Karpas-422 (cell line): ENCODE data around the gene PODXL2. TPM values are rescaled to one million over a fixed set of nuclear protein-coding genes. Genes with fewer than 3 reads are reported as not detected.

ENCODE experiments used
- DNase-seq: peaks from one replicate; pipeline ENCODE4 v3.0.0-alpha.2; 2015
- H2AFZ ChIP-seq: fragments of 200-600 bp; sonication (generic); 2 replicates; pipeline ENCODE4 v1.6.1; 2014; ENCODE audit warnings: antibody characterized with exemption, low read length, mixed read lengths
- H3K27ac ChIP-seq: fragments of 200-600 bp; sonication (generic); 2 replicates; pipeline ENCODE4 v1.5.1; 2014; ENCODE audit warnings: mild to moderate bottlenecking, low read length, moderate library complexity
- H3K27me3 ChIP-seq: fragments of 200-600 bp; sonication (generic); 2 replicates; pipeline ENCODE4 v1.6.1; 2014; ENCODE audit warnings: low read length, mixed read lengths
- H3K36me3 ChIP-seq: fragments of 200-600 bp; sonication (generic); 2 replicates; pipeline ENCODE4 v1.6.1; 2014; ENCODE audit warnings: low read length, mixed read lengths; ENCODE audit not compliant: insufficient read depth
- H3K4me1 ChIP-seq: fragments of 200-600 bp; sonication (generic); 2 replicates; pipeline ENCODE4 v1.6.1; 2014; ENCODE audit warnings: mild to moderate bottlenecking, low read length, mixed read lengths
- H3K4me2 ChIP-seq: fragments of 200-600 bp; sonication (generic); 2 replicates; pipeline ENCODE4 v1.6.1; 2014; ENCODE audit warnings: low read length, low read depth, mild to moderate bottlenecking; ENCODE audit not compliant: poor library complexity, severe bottlenecking
- H3K4me3 ChIP-seq: fragments of 200-600 bp; sonication (generic); 2 replicates; pipeline ENCODE4 v1.5.1; 2014; ENCODE audit warnings: mild to moderate bottlenecking, antibody characterized with exemption, low read length, mixed read lengths
- H3K79me2 ChIP-seq: fragments of 200-600 bp; sonication (generic); 2 replicates; pipeline ENCODE4 v1.6.1; 2014; ENCODE audit warnings: mild to moderate bottlenecking, low read length, mixed read lengths
- H3K9ac ChIP-seq: fragments of 200-600 bp; sonication (generic); 2 replicates; pipeline ENCODE4 v1.6.0; 2014; ENCODE audit warnings: low read length
- H3K9me2 ChIP-seq: fragments of 200-600 bp; sonication (generic), shearing (Covaris generic); replicated peaks from 2 replicates; pipeline ENCODE4 v1.6.0; 2014; ENCODE audit warnings: mild to moderate bottlenecking, low read length, moderate library complexity; ENCODE audit not compliant: insufficient read depth
- H3K9me3 ChIP-seq: fragments of 300-700, 200-600 bp; sonication (generic); 2 replicates; pipeline ENCODE4 v1.6.1; 2014; ENCODE audit warnings: low read length, mixed read lengths
- H4K20me1 ChIP-seq: fragments of 200-600 bp; sonication (generic); 2 replicates; pipeline ENCODE4 v1.6.1; 2014; ENCODE audit warnings: mild to moderate bottlenecking, antibody characterized with exemption, low read length, low read depth; ENCODE audit not compliant: insufficient read depth
- total RNA-seq: library from RNA; depleted of rRNA; stranded (reverse); fragments of >200 nt; shearing (Covaris generic); gene quantifications from 2 replicates; pipeline ENCODE4 v1.2.3, GENCODE V29; 2014; ENCODE audit warnings: low replicate concordance

PODXL2 gene
- total RNA-seq, 1 experiment from 2014 or later: 30.9 TPM

GRCh38 chr3:127616836-127617605 lies 12.0 kb upstream of the PODXL2 start:
- H3K4me2 ChIP-seq: no peak overlapping the region
- H3K4me3 ChIP-seq: no peak overlapping the region
- H3K27me3 ChIP-seq: no peaks in the 10 kb centered on the region
- H3K27ac ChIP-seq: no peak overlapping the region
- no peaks in the 10 kb centered on the region for H3K9me3 ChIP-seq
- no peak overlapping the region for H2AFZ ChIP-seq
- no peak overlapping the region for H3K9ac ChIP-seq
- no peaks in the 10 kb centered on the region for H3K4me1 ChIP-seq
- DNase-seq: no peak
- no peaks in the 10 kb centered on the region for H3K9me2 ChIP-seq
- H3K36me3 ChIP-seq: peaks cover 66% of the 10 kb centered on the region
- no peaks in the 10 kb centered on the region for H3K79me2 ChIP-seq
- H4K20me1 ChIP-seq: peaks cover 4% of the 10 kb centered on the region; the same call in 1 of the 2 replicates

- Histone ChIP-seq H3K36me3 (peaks cover 52% of the 10 kb centered on the region), H3K4me1 (no peaks in the 10 kb centered on the region)
Measured at GRCh38 chr3:127618891-127619290, 10.1 kb upstream of the PODXL2 start.

GRCh38 chr3:127620637-127621375 lies 8.2 kb upstream of the PODXL2 start:
- DNase-seq: no peak
- H3K9me3 ChIP-seq: no peaks in the 10 kb centered on the region
- H3K9me2 ChIP-seq: no peaks in the 10 kb centered on the region
- H3K79me2 ChIP-seq: no peaks in the 10 kb centered on the region
- H3K4me1 ChIP-seq: peaks cover 4% of the 10 kb centered on the region
- H3K36me3 ChIP-seq: peaks cover 38% of the 10 kb centered on the region
- H4K20me1 ChIP-seq: 0 out of 2 replicates have a peak, but pooled peaks cover 4% of the 10 kb centered on the region
- H3K9ac ChIP-seq: no peak overlapping the region
- H3K4me3 ChIP-seq: no peak overlapping the region
- H3K27ac ChIP-seq: no peak overlapping the region
- H3K27me3 ChIP-seq: no peaks in the 10 kb centered on the region
- no peak overlapping the region for H3K4me2 ChIP-seq
- H2AFZ ChIP-seq: no peak overlapping the region

More at GRCh38 chr3:127618891-127619290, 10.1 kb upstream of the PODXL2 start:
- Histone ChIP-seq H3K27me3 (no peaks in the 10 kb centered on the region), H3K27ac (no peak overlapping the region), H2AFZ (no peak overlapping the region), H3K4me2 (no peak overlapping the region), H3K9me3 (no peaks in the 10 kb centered on the region), H3K9ac (no peak overlapping the region), H3K79me2 (no peaks in the 10 kb centered on the region), H3K4me3 (no peak overlapping the region), H4K20me1 (peaks cover 4% of the 10 kb centered on the region; the same call in 1 of the 2 replicates), H3K9me2 (no peaks in the 10 kb centered on the region)
- DNase-seq: no peak

- H3K36me3 ChIP-seq: peaks cover 27% of the 10 kb centered on the region
Measured at GRCh38 chr3:127622031-127622430, 7.0 kb upstream of the PODXL2 start.

GRCh38 chr3:127622772-127623576 lies 6.0 kb upstream of the PODXL2 start:
- DNase-seq: no peak
- Histone ChIP-seq H3K9me2 (no peaks in the 10 kb centered on the region), H3K4me1 (peaks cover 14% of the 10 kb centered on the region), H3K4me2 (no peak overlapping the region), H2AFZ (no peak overlapping the region), H3K79me2 (no peaks in the 10 kb centered on the region), H3K9ac (no peak overlapping the region), H3K9me3 (no peaks in the 10 kb centered on the region), H3K27me3 (no peaks in the 10 kb centered on the region), H3K4me3 (no peak overlapping the region), H3K27ac (no peak overlapping the region), H4K20me1 (no peaks in the 10 kb centered on the region), H3K36me3 (peaks cover 26% of the 10 kb centered on the region)

More at GRCh38 chr3:127622031-127622430, 7.0 kb upstream of the PODXL2 start:
- H3K9me2 ChIP-seq: no peaks in the 10 kb centered on the region
- H3K4me2 ChIP-seq: no peak overlapping the region
- H3K9ac ChIP-seq: no peak overlapping the region
- H4K20me1 ChIP-seq: 0 out of 2 replicates have a peak, but pooled peaks cover 4% of the 10 kb centered on the region
- no peaks in the 10 kb centered on the region for H3K9me3 ChIP-seq
- peaks cover 14% of the 10 kb centered on the region for H3K4me1 ChIP-seq
- no peak overlapping the region for H3K27ac ChIP-seq
- no peak overlapping the region for H2AFZ ChIP-seq
- DNase-seq: no peak
- H3K79me2 ChIP-seq: no peaks in the 10 kb centered on the region
- H3K4me3 ChIP-seq: no peak overlapping the region
- H3K27me3 ChIP-seq: no peaks in the 10 kb centered on the region

GRCh38 chr3:127624063-127624462 lies 4.9 kb upstream of the PODXL2 start:
- Histone ChIP-seq H3K4me3 (no peak overlapping the region), H3K9me3 (no peaks in the 10 kb centered on the region), H3K27me3 (no peaks in the 10 kb centered on the region), H2AFZ (no peak overlapping the region), H3K4me1 (peaks cover 14% of the 10 kb centered on the region), H3K79me2 (no peaks in the 10 kb centered on the region), H3K9ac (no peak overlapping the region), H4K20me1 (no peaks in the 10 kb centered on the region), H3K36me3 (peaks cover 18% of the 10 kb centered on the region), H3K9me2 (no peaks in the 10 kb centered on the region), H3K27ac (no peak overlapping the region), H3K4me2 (no peak overlapping the region)
- DNase-seq: no peak

- no peaks in the 10 kb centered on the region for H3K9me2 ChIP-seq
- peaks cover 14% of the 10 kb centered on the region for H3K79me2 ChIP-seq
- no peak overlapping the region for H3K9ac ChIP-seq
- H3K4me2 ChIP-seq: peak overlapping the region; percentile 37
- H3K9me3 ChIP-seq: no peaks in the 10 kb centered on the region
- H4K20me1 ChIP-seq: no peaks in the 10 kb centered on the region
- H2AFZ ChIP-seq: no peak overlapping the region
- no peak overlapping the region for H3K4me3 ChIP-seq
- no peak overlapping the region for H3K27ac ChIP-seq
- peaks cover 26% of the 10 kb centered on the region for H3K4me1 ChIP-seq
- no peak for DNase-seq
- peaks cover 9% of the 10 kb centered on the region for H3K36me3 ChIP-seq
- no peaks in the 10 kb centered on the region for H3K27me3 ChIP-seq
Measured at GRCh38 chr3:127625821-127626220, 3.2 kb upstream of the PODXL2 start.

- no peak overlapping the region for H3K27ac ChIP-seq
- H3K9me3 ChIP-seq: no peaks in the 10 kb centered on the region
- no peak overlapping the region for H3K9ac ChIP-seq
- no peaks in the 10 kb centered on the region for H3K9me2 ChIP-seq
- H4K20me1 ChIP-seq: no peaks in the 10 kb centered on the region
- no peak for DNase-seq
- peaks cover 52% of the 10 kb centered on the region for H3K4me1 ChIP-seq
- no peak overlapping the region for H3K4me2 ChIP-seq
- no peaks in the 10 kb centered on the region for H3K36me3 ChIP-seq
- no peak overlapping the region for H3K4me3 ChIP-seq
- H3K79me2 ChIP-seq: peaks cover 40% of the 10 kb centered on the region
- H2AFZ ChIP-seq: no peak overlapping the region
- no peaks in the 10 kb centered on the region for H3K27me3 ChIP-seq
Measured at GRCh38 chr3:127628426-127628787, 578 bp upstream of the PODXL2 start.
